Dedifferentiated amniotic fluid mesenchymal stem cell (primary cell): Measurements from ENCODE around the gene CHST13.

Source experiments
- DNase-seq: peaks from one replicate; pipeline ENCODE4 v3.0.0-alpha.2; 2016; ENCODE audit errors: extremely low spot score

Gene CHST13

DNA sequence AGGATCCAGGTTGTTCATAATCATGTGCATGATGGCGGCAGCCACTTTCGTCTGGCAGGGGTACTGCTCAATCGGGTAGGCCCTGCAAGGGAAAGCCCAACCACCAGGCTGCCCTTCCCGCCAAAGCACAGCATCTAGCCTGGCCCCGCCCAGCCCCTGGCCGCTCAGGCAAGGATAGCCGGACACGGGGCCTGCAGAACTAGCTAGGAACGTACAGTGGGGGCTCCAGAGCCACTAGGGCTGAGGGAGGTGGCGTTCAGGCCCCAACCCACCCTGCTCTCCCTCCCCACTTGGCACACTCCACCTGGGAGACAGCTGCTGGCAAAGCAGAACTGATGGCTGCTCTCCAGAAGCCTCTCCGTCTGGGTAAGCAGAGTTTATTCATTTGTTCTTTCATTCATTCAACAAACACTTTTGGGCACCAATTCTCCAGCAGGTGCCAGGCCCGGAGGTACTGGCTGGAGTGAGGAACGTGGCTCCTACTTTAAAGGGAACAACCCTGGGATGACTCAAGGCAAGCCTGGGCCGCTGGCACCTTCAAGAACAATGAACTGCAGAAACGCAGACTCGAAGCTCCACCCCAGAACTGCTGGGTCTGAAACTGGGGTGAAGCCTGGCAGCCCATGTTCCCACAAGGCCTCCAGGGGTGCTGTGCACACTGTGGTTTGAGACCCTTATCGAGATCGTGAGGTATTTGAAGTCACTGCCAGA, 14.2 kb upstream of the CHST13 start:
- no peak for DNase-seq

- no peak for DNase-seq
Observed at GRCh38 chr3:126510308-126510910, 13.5 kb upstream of the CHST13 start.

- DNase-seq, result no peak
Observed at GRCh38 chr3:126511291-126511690, 12.7 kb upstream of the CHST13 start.

- DNase-seq, result no peak
Observed at GRCh38 chr3:126512026-126512425, 11.9 kb upstream of the CHST13 start.

DNA sequence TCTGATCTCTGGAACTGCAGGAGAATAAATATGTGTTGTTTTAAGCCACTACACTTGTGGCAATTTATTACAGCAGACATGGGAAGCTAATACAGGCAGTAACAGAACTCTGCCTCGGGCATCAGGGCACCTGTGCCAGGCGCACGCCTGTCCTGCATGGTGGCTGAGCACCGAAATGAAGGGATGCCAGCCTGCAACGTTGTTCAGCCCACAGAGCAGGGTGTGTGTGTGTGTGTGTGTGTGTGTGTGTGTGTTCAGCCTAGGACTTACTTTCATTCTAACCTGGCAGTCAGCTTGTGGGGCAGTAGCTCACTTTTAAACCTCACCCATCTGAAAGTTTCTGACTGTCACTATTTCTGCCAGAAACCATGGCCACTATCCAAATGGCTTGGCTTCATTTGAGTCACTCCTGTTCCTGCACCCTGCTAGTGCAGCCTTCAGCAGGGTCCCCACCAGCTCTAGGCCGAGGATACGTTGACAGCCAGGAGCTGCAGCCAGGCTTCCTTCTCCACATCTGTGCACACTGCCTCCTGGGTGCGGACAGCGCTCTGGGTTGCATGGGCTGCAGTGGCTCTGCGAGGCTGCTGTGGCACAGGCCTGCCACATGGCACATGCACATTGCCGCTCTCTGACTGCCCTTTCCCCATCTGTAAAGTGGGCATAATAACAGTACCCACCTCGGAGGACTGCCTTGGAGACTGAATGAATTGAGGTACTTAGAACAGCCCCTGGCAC, 10.9 kb upstream of the CHST13 start:
- no peak for DNase-seq

DNA sequence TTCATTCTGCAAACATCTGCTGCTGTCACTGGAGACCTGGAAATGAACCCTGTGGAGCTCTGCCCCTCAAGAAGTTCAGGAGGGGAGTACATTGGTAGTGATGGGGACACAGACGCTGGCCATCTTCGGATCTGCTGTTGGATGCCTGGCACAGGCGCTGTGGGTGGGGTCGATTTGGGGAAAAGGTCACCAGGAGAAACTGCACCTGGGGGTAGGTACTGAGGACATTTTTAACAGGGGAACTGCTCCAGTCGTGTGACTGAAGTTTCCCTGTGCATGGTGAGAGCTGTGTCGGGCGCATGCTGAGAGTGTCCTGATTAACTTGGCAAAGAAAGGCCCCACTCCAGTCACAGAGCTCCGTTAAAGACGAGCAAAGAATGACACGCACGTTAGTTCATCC, 9.8 kb upstream of the CHST13 start:
- DNase-seq, result no peak

DNA sequence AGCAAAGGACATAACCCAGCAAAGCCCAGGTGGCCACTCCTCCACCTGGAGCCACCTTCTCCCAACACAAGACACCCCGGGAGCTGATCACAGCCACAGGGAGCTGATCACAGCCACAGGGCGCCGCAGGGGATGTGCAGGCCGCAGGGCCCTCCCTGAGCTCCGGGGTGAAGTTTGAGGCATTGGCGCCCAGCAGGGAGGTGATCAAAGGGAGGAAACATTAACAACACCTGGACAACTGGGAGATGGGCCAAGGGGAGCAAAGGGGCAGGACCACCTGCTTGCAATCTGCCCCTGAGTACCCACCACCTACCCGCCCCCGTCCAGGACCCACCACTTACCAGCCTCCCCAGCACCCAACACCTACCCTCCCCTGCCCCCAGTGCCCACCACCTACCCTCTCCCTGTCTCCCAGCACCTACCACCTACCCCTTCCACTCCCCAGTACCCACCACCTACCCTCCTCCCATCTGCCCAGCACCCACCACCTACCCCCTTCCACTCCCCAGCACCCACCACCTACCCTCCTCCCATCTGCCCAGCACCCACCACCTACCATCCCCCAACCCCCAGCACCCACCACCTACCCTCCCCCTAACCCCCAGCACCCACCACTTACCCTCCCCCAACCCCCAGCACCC, 8.8 kb upstream of the CHST13 start:
- no peak for DNase-seq

- DNase-seq, result no peak
Observed at GRCh38 chr3:126516152-126516935, 7.6 kb upstream of the CHST13 start.

DNA sequence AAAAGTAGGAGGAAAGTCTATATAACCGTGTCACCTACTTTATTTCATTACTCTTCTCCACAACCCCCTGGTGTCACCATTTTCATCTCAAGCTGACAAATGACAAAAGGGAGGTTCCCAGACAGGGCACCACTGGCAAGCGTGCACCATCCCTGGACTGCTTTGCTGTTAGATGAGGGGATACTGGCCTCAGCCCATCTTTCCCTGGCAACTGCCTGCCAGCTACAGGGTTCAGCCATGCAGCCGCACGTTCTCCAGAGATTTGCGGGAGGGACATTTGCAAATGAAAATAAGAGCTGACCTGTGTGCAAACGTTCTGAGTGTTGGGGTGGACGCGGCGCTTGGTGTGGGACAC, 7.0 kb upstream of the CHST13 start:
- DNase-seq, result no peak

DNA sequence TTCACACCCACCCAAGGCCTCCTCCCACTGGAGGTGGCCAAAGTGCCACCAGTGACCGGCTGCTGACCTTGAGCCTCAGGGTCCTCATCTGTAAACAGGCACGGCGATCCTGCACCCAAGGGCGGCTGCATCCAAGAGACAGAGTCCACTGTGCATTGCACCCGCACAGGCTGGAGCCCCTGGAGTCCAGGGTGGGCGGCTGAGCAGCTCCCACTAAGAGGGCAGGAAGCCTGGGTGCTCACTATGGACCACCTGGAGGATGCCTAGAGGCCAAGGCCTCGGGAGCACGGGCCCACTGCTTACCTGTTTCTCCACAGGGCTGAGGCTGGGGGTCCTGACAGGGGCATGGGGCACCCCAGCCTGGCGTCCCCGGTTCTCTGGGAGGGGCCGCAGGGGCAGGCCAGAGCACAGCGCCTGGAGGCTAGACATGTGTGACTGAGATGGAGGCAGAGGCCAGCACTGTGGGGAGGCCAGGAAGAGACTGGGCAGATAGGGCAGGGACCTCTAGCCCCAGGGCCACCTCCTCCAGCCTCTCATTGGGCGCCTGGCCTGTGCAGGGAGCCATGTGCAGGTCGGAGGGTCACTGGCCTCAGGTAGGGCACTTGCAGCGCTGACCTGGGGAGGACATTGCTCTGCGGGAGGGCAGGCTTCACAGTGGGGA, 6.5 kb upstream of the CHST13 start, which contains the start of gene UROC1:
UROC1 (minus strand) TSS at position 483 of the 661 bp plus-strand sequence; CDS start at position 429, 54 bp downstream.
- no peak for DNase-seq

- DNase-seq, result no peak
Observed at GRCh38 chr3:126517986-126518778, 5.8 kb upstream of the CHST13 start.

DNA sequence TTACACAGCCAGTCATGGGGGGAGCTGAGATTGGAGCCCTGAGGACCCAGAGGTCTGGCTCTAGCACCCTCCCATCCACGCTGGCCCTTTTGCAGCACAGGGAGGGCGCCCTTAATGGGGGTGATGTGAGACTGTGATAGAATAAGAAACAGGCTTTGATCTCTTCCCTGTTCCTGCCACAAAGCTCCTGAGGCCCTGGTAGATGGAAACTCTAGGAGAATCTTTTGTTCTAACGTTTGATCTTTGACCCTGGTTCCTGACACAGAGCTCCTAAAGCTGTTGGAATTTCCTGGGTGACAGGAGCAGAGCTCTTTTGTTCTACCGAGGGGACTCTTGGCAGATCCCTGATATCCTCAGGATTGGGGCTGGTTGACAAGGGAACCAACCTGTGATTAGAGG, 5.2 kb upstream of the CHST13 start:
- DNase-seq, result no peak

GRCh38 chr3:126519506-126520455, 4.2 kb upstream of the CHST13 start:
- no peak for DNase-seq

DNA sequence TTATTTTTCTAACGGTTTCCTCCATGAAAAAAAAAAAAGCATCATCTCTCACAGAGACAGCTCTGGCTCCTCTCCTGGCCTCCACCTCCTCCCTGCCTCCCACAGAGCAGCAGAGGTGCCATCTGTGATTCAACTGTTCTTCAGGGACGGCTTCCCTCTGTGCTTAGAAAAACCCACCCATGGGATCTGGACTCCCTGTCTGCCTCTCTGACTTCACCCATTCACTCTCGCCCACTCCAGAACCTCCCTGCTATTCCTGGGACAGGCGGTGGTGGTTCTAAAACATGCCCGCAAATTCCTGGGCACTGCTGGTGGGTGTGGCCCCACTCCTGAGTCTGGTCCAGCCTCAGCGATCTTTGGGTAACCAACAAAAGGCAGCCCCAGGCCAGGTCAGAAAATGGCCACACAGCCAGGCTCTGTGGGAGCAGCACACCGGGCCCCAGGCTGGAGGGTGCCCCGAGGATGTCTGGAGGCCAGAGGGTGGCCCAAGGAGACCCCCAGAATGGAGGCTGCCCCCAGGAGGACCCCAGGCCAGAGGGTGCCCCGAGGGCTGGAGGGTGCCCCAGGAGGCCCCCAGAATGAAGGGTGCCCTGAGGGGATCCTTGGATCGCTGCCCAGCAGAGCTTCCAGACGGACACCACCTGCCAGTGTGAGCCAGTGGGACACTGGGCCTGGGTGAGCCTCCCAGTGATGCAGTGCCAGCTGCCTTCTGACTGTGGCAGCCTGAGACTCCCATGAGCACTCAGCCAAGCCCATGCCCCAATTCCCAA, 2.6 kb upstream of the CHST13 start:
- no peak for DNase-seq

DNA sequence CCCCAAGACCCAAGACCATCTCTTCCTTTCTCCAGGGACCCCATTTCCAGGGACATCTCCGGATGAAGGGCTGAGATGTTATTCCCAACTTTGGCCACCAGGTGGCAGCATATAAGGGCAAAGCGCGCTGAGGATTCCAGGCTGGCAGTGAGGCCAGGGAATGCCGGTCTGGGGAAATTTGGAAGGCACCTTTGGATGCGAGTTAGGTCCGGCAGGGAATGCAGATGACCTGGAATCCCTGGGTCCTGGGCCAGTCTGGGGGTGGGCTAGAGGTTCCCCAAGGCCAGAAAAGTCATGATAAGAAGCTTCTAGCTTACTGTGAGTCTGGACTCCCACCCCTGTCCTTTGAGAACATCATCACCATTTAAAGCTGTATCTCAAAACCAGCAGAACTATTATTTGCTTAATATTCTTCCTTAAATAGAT, 1.6 kb upstream of the CHST13 start:
- DNase-seq, result peak; percentile 64

DNA sequence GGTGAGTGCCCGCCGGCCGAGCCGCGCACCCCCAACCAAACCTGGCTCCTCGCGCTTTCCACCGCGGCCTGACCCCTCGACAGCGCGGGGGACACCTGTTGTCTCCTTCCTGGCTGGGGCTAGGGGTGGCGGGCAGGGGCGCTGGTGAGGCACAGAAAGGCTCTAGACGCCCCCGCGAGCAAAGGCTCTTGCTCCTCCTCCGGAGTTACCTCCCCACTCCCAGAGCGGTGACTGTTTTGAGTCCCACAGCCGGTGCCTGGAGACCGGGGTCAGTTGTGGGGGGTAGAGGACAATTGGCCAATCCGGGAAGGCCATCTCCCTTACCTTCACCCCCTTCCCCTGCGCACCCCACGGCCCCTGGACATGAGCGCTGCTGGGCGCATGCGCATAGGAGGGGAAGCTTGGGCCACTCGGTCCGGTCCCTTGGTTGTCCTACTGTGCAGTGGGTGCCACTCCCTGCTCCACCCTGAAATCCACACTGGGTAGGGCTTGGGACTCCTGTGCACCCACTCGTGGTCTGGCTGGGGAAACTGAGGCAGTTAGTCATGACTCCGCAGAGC, 554 bp downstream of the CHST13 start:
- no peak for DNase-seq

DNA sequence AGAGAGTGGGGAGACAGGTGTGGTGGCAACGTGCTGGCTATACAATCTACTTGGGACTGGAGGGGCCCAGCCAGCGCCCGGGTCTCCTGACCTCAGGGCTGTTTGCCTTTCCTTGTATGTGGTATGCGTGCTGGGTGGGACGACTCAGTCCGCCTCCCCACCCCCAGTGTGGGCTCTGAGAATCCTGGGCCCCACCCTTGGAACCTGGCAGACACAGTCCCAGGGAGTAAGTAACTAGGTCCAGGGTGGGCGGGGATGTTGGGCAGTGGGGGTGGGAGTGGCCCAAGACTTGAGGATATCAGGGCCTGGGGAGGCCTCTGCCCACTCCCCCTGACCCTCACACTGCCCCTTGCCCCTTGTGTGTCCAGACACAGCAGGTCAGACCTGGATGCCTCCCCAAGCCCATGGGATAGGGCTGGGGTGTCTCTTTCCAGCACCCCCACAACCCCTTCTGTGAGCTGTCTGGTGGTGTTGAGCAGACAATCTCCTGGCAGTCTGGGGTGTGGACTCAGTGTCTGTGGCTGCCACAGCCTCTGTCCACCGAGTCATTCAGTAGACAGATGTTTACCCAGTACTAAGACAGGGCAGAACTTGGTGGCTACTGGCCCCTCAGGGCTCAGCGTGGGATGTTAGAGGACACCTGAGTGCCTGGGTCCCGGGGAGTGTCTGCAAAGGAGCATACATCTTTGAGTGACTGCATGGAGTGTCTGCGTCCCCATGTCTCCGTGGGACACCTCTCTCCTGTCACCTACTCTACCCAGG, 1.3 kb downstream of the CHST13 start:
- no peak for DNase-seq
